Ovary (tissue), 9 donors: ENCODE measurements around the gene ADAM30. TPM values are rescaled to one million over a fixed set of nuclear protein-coding genes. Genes with fewer than 3 reads are reported as not detected.
A peak's percentile ranks its signal among the peaks of the same experiment; 100 is the strongest.

Source experiments
- DNase-seq, 5 donors: peaks; one replicate each; pipeline ENCODE4 v3.0.0-alpha.2; 2019 to 2020
- H3K27ac ChIP-seq, 2 donors: fragments of 200-600 bp; one replicate each; pipeline versions ENCODE4 v1.5.1 to v1.8.0; 2019 to 2022
- H3K27me3 ChIP-seq: fragments of 200-600 bp; one replicate; pipeline ENCODE4 v1.8.0; 2022
- H3K36me3 ChIP-seq: fragments of 200-600 bp; sonication (generic); one replicate; pipeline ENCODE4 v1.5.1; 2019
- H3K4me1 ChIP-seq: one replicate; pipeline ENCODE4 v1.8.1; 2013; ENCODE audit warnings: mild to moderate bottlenecking, moderate library complexity; ENCODE audit not compliant: insufficient read depth
- H3K4me3 ChIP-seq: fragments of 200-600 bp; sonication (generic); one replicate; pipeline ENCODE4 v1.5.1; 2017
- H3K9me3 ChIP-seq, 2 donors: fragments of 200-600 bp in 1 of 2; sonication (generic) in 1 of 2; one replicate each; pipeline versions ENCODE4 v1.5.1 to v1.8.1; 2013 to 2019; ENCODE audit warnings: mild to moderate bottlenecking in 1 of 2, moderate library complexity in 1 of 2
- CTCF ChIP-seq, 3 donors: fragments of 450-650 bp in 2 of 3; fragments of 200-600 bp in 1 of 3; IDR thresholded peaks; one replicate each; pipeline versions ENCODE4 v1.5.1 to v1.8.0; 2016 to 2022; ENCODE audit warnings: antibody characterized with exemption in 3 of 3, mild to moderate bottlenecking in 1 of 3
- EP300 ChIP-seq: sonication (generic); formaldehyde crosslinking; IDR thresholded peaks from one replicate; pipeline ENCODE4 v1.6.1; 2017; ENCODE audit warnings: antibody characterized with exemption
- POLR2A ChIP-seq: fragments of 450-650 bp; IDR thresholded peaks from one replicate; pipeline ENCODE4 v1.6.1; 2017; ENCODE audit warnings: antibody characterized with exemption, mild to moderate bottlenecking, moderate library complexity
- WGBS, 3 donors: extraction: QIAGEN DNeasy Blood & Tissue Kit in 1 of 3; methylation state at CpG; one replicate each; pipeline versions ENCODE4 v1.1.5 to v1.1.7; 2013 to 2017; 5-methylcytosine and 5-hydroxymethylcytosine counted together
- intact Hi-C, 4 donors: fragments of 100-400 bp; cut with DNase I; formaldehyde crosslinking; loops; one replicate each; pipeline versions ENCODE4 v1.11.0 to v1.15.1; 2022 to 2023
- polyA plus RNA-seq, 2 donors: library from polyadenylated mRNA; stranded (reverse); fragments of 200-250 nt in 1 of 2; fragments of 350-450 nt in 1 of 2; fragmentation: Illumina TruSeq in 1 of 2; extraction: RNeasy Lipid Tissue Mini Kit (QIAGEN cat#74804) in 1 of 2; gene quantifications; one replicate each; pipeline ENCODE4 v1.2.3, GENCODE V29; 2013 to 2014
- total RNA-seq, 7 donors: library from RNA; depleted of rRNA in 2 of 7; stranded (reverse); fragments of >200 nt in 2 of 7; fragmentation: NEBNext Ultra II Directional in 3 of 7; extraction: Animal tissue kit (Norgen Biotek cat#: 25700) in 3 of 7; gene quantifications; one replicate each; pipeline versions ENCODE4 v1.1.0 to v1.2.4, GENCODE V29; 2016 to 2023
- donor health status: DM: no; HTN: no; CAD: no; lungs with moderate emphysema.
- donor health status: DM: no; HTN: no; CAD: no.
- donor health status: Bipolar disorder and iron deficiency.
- donor health status: DM: yes; HTN: yes; CAD: no.
- donor health status: DM: no; HTN: no; CAD: no.
- donor health status: DM: yes; HTN: yes; CAD: no.

ADAM30 gene
- total and polyA plus RNA-seq, 9 donors = not detected

- no peaks in the 10 kb centered on the region for H3K9me3 ChIP-seq
- H3K27me3 ChIP-seq = no peaks in the 10 kb centered on the region
- DNase-seq = no peak
- no peak for TF ChIP-seq EP300
- TF ChIP-seq POLR2A = no peak
- TF ChIP-seq CTCF (IDR thresholded peaks at IDR 0.05) = no peak
- no peak overlapping the region for H3K4me3 ChIP-seq
- no peaks in the 10 kb centered on the region for H3K36me3 ChIP-seq
- H3K27ac ChIP-seq = no peak overlapping the region
- intact Hi-C loops = no loop called here
- no peaks in the 10 kb centered on the region for H3K4me1 ChIP-seq
These were observed 8.9 kb downstream of the ADAM30 start for GRCh38 chr1:119887427-119887826.

GRCh38 chr1:119885903-119886783, 10.2 kb downstream of the ADAM30 start:
- TF ChIP-seq POLR2A (no peak), CTCF (IDR thresholded peaks at IDR 0.05) (peak in 1 of 3 donors; percentile 21)
- Histone ChIP-seq H3K27me3 (no peaks in the 10 kb centered on the region), H3K4me3 (no peak overlapping the region), H3K4me1 (no peaks in the 10 kb centered on the region), H3K9me3 (no peaks in the 10 kb centered on the region), H3K27ac (no peak overlapping the region), H3K36me3 (no peaks in the 10 kb centered on the region)
- intact Hi-C loops = no loop called here
- peak; percentile 24 to 63 (median 43) for DNase-seq
- 56 to 62% (median 57%) methylated on average over 11 of the region's 11 CpGs for WGBS, 3 donors

GRCh38 chr1:119884711-119885110, 11.6 kb downstream of the ADAM30 start:
- H3K9me3 ChIP-seq = no peaks in the 10 kb centered on the region
- intact Hi-C loops = no loop called here
- TF ChIP-seq CTCF (IDR thresholded peaks at IDR 0.05) (no peak), POLR2A (no peak), EP300 (no peak)
- no peak for DNase-seq
- no peak overlapping the region for H3K27ac ChIP-seq
- H3K36me3 ChIP-seq = no peaks in the 10 kb centered on the region
- H3K4me1 ChIP-seq = no peaks in the 10 kb centered on the region
- 6 to 21% (median 7%) methylated on average over 2 of the region's 2 CpGs for WGBS, 3 donors
- H3K27me3 ChIP-seq = no peaks in the 10 kb centered on the region
- no peak overlapping the region for H3K4me3 ChIP-seq

GRCh38 chr1:119883826-119884225, 12.5 kb downstream of the ADAM30 start:
- Histone ChIP-seq H3K4me1 (no peaks in the 10 kb centered on the region), H3K27me3 (no peaks in the 10 kb centered on the region), H3K36me3 (no peaks in the 10 kb centered on the region), H3K27ac (no peak overlapping the region), H3K4me3 (no peak overlapping the region), H3K9me3 (no peaks in the 10 kb centered on the region)
- intact Hi-C loops = no loop called here
- DNase-seq = no peak
- WGBS, 3 donors = 93 to 95% (median 94%) methylated on average over 3 of the region's 3 CpGs
- TF ChIP-seq EP300 (no peak), POLR2A (no peak), CTCF (IDR thresholded peaks at IDR 0.05) (no peak)
